IPS DF 6.9 (cell line): Measurements from ENCODE around the gene KCNA4.

Source experiments
- DNase-seq: peaks from one replicate; pipeline ENCODE4 v3.0.0-alpha.2; 2013; ENCODE audit warnings: low read depth, low spot score
- H3K27ac ChIP-seq: one replicate; pipeline ENCODE4 v1.5.1; 2013; ENCODE audit warnings: low read length, control low read depth
- H3K27me3 ChIP-seq: 2 replicates; pipeline ENCODE4 v1.6.1; 2013; ENCODE audit warnings: mild to moderate bottlenecking, low read length; ENCODE audit not compliant: control insufficient read depth, insufficient read depth
- H3K36me3 ChIP-seq: 2 replicates; pipeline ENCODE4 v1.6.1; 2013; ENCODE audit warnings: low read length; ENCODE audit not compliant: control insufficient read depth, insufficient read depth
- H3K4me1 ChIP-seq: 2 replicates; pipeline ENCODE4 v1.6.1; 2013; ENCODE audit warnings: low read length; ENCODE audit not compliant: control insufficient read depth, insufficient read depth
- H3K4me3 ChIP-seq: 2 replicates; pipeline ENCODE4 v1.5.1; 2013; ENCODE audit warnings: mild to moderate bottlenecking, low read length
- H3K9me3 ChIP-seq: 2 replicates; pipeline ENCODE4 v1.6.1; 2013; ENCODE audit warnings: low read length, inconsistent platforms; ENCODE audit not compliant: control insufficient read depth, insufficient read depth
- WGBS: extraction: QIAGEN DNeasy Blood & Tissue Kit; methylation state at CpG from one replicate; pipeline ENCODE4 v1.1.7; 2013; ENCODE audit warnings: mixed read lengths, missing lambda C conversion rate; ENCODE audit not compliant: insufficient read length, insufficient coverage; 5-methylcytosine and 5-hydroxymethylcytosine counted together

Gene KCNA4

GRCh38 chr11:30025396-30026139 is 8.7 kb upstream of the KCNA4 start:
- Histone ChIP-seq H3K4me3 (no peak overlapping the region), H3K4me1 (no peaks in the 10 kb centered on the region), H3K9me3 (no peaks in the 10 kb centered on the region), H3K27ac (no peak overlapping the region), H3K36me3 (no peaks in the 10 kb centered on the region), H3K27me3 (peaks cover 60% of the 10 kb centered on the region)
- DNase-seq, result no peak
- no CpG with 5 or more reads among the region's 6 CpGs for WGBS

- H3K36me3 ChIP-seq, result no peaks in the 10 kb centered on the region
- H3K4me1 ChIP-seq, result no peaks in the 10 kb centered on the region
- H3K27me3 ChIP-seq, result peaks cover 72% of the 10 kb centered on the region
- no peaks in the 10 kb centered on the region for H3K9me3 ChIP-seq
- no peak for DNase-seq
- H3K4me3 ChIP-seq, result no peak overlapping the region
- H3K27ac ChIP-seq, result no peak overlapping the region
- WGBS, result no CpG with 5 or more reads among the region's 2 CpGs
Observed at GRCh38 chr11:30023074-30023473, 6.2 kb upstream of the KCNA4 start.

DNA sequence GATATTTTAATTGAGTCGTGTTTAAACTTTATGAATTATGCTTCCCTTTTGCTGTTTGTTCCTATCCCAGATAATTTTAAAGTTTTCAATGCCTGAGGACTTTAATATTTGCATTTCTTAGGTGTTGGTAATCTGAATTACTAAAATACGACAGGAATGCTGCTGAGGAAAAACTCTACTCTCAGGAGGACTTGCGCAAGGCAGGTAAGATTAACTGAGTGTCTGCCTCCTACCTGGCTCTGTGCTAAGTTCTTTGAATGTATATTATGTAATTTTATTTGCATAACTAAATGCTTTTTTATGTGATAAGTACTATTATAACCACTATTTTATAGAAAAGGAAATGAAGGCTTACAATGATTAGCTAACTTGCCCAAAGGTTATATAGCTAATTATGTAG is 2.7 kb upstream of the KCNA4 start:
- H3K27ac ChIP-seq, result no peak overlapping the region
- peaks cover 94% of the 10 kb centered on the region for H3K27me3 ChIP-seq
- no peaks in the 10 kb centered on the region for H3K36me3 ChIP-seq
- WGBS, result no CpG with 5 or more reads among the region's 3 CpGs
- no peaks in the 10 kb centered on the region for H3K4me1 ChIP-seq
- no peak overlapping the region for H3K4me3 ChIP-seq
- H3K9me3 ChIP-seq, result no peaks in the 10 kb centered on the region
- no peak for DNase-seq

DNA sequence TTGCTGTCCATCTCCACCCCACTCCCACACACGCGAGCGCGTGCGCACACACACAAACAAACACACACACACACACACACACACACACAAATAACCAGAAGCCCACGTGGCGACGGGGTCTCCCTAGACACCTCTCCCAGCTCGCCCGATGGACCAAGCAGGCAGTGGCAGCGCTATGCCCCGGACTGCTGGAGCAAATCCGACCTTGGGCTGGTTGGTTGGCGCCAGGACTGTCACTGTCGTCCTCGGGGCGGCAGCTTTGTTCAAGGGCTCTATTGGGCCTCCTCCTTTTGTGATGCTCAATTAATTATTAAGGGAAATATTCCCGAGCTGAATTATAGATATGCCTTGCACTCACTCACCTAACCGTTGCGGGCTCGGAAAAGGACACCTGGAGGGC is 1.7 kb upstream of the KCNA4 start:
- no peak for DNase-seq
- no peak overlapping the region for H3K27ac ChIP-seq
- H3K4me1 ChIP-seq, result no peaks in the 10 kb centered on the region
- H3K4me3 ChIP-seq, result no peak overlapping the region
- H3K36me3 ChIP-seq, result no peaks in the 10 kb centered on the region
- peaks cover 90% of the 10 kb centered on the region for H3K27me3 ChIP-seq
- no CpG with 5 or more reads among the region's 21 CpGs for WGBS
- H3K9me3 ChIP-seq, result no peaks in the 10 kb centered on the region

GRCh38 chr11:30017445-30017895 is 640 bp upstream of the KCNA4 start:
- peak overlapping the region; percentile 15; the same call in 1 of the 2 replicates for H3K4me3 ChIP-seq
- no peaks in the 10 kb centered on the region for H3K36me3 ChIP-seq
- H3K9me3 ChIP-seq, result no peaks in the 10 kb centered on the region
- no peak overlapping the region for H3K27ac ChIP-seq
- no CpG with 5 or more reads among the region's 19 CpGs for WGBS
- no peaks in the 10 kb centered on the region for H3K4me1 ChIP-seq
- H3K27me3 ChIP-seq, result peaks cover 81% of the 10 kb centered on the region
- no peak for DNase-seq

DNA sequence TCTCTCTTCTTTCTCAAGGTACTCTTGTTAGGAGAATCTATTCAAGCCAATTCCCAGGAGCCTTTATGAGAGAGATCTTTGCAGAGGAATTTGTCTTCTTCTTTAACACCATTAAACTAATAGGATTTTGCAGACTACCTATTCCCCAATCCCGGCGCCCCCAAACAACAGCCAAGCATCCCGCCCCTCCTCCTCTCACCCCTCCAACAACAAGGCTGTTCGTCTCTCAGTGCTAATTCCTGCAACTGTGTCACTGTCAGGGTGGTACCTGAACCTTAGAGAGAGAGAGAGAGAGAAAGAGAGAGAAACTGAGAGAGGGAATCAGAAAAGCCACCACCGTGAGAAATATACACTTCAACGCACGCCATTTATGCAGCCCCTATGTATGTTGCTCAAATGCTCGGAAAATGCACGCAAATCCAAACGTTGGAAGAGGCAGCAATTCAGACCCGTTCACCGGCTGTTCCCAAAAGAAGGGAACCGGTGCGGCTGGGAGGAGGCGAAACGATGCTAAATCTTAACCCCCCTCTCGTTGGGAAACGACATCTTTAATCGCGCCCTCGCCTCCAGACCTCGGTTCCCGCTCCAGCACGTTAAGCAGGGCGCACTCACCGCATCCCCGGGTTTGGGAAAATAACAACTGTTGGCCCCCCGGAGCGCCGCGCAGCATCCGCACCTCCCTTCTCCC is 961 bp downstream of the KCNA4 start:
- no peak overlapping the region for H3K27ac ChIP-seq
- no CpG with 5 or more reads among the region's 32 CpGs for WGBS
- no peaks in the 10 kb centered on the region for H3K9me3 ChIP-seq
- H3K4me3 ChIP-seq, result no peak overlapping the region
- DNase-seq, result no peak
- no peaks in the 10 kb centered on the region for H3K36me3 ChIP-seq
- no peaks in the 10 kb centered on the region for H3K4me1 ChIP-seq
- peaks cover 66% of the 10 kb centered on the region for H3K27me3 ChIP-seq

DNA sequence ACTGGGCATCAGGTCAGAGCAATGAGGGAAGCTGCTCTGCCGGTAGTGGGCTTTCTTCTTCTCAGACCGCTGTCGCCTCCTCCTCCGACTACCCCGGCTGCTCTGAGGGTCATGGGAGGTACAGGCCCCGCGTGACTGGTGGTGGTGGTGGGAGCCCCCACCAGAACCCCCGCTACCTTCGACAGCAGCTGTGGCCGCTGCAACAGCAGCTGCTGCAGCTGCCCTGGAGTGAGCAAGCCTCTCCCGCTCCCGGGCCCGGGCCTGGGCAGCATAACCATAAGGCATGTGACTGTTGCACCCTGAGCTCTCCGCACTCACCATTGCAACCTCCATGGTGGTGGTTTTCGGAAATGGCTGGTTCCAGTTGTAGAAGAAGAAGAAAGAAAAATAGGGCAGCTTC is 4.5 kb downstream of the KCNA4 start:
- peaks cover 31% of the 10 kb centered on the region for H3K27me3 ChIP-seq
- H3K4me3 ChIP-seq, result no peak overlapping the region
- H3K27ac ChIP-seq, result no peak overlapping the region
- H3K9me3 ChIP-seq, result no peaks in the 10 kb centered on the region
- DNase-seq, result no peak
- H3K4me1 ChIP-seq, result no peaks in the 10 kb centered on the region
- WGBS, result no CpG with 5 or more reads among the region's 15 CpGs
- no peaks in the 10 kb centered on the region for H3K36me3 ChIP-seq

DNA sequence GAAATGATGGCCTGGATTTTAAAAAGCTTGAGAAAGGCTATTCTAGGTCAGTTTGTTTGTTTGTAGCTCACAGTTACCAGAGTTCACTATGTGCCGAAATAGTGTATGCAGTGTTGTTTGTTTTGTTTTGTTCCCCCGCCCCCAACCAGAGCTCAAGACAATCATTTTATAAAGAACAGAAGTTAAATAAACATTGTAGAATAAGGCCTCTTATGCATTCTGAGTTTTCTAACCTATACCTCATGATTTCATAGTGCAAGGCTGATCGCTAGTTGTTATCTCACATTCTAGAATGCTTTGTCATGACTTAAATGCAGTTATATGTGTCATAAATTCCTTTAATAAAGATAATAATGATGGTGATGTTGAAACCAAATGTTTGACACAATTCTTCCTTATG is 7.8 kb downstream of the KCNA4 start:
- H3K27me3 ChIP-seq, result peaks cover 2% of the 10 kb centered on the region; the same call in 1 of the 2 replicates
- DNase-seq, result no peak
- no peak overlapping the region for H3K27ac ChIP-seq
- H3K4me1 ChIP-seq, result no peaks in the 10 kb centered on the region
- no CpG with 5 or more reads among the region's 3 CpGs for WGBS
- H3K4me3 ChIP-seq, result no peak overlapping the region
- H3K36me3 ChIP-seq, result no peaks in the 10 kb centered on the region
- no peaks in the 10 kb centered on the region for H3K9me3 ChIP-seq

GRCh38 chr11:30006876-30007275 is 10.0 kb downstream of the KCNA4 start:
- H3K4me1 ChIP-seq, result no peaks in the 10 kb centered on the region
- no peak overlapping the region for H3K4me3 ChIP-seq
- H3K36me3 ChIP-seq, result no peaks in the 10 kb centered on the region
- no CpG with 5 or more reads among the region's 4 CpGs for WGBS
- H3K27ac ChIP-seq, result no peak overlapping the region
- DNase-seq, result no peak
- no peaks in the 10 kb centered on the region for H3K9me3 ChIP-seq
- no peaks in the 10 kb centered on the region for H3K27me3 ChIP-seq

GRCh38 chr11:30002157-30002785 is 14.6 kb downstream of the KCNA4 start:
- no peak for DNase-seq

More at GRCh38 chr11:30002157-30002785, 14.6 kb downstream of the KCNA4 start:
- Histone ChIP-seq H3K36me3 (no peaks in the 10 kb centered on the region), H3K4me3 (no peak overlapping the region), H3K27me3 (no peaks in the 10 kb centered on the region), H3K4me1 (no peaks in the 10 kb centered on the region), H3K9me3 (no peaks in the 10 kb centered on the region), H3K27ac (no peak overlapping the region)
- WGBS, result no CpG with 5 or more reads among the region's 4 CpGs
